Measurements from ENCODE around the gene THRAP3. TPM values are rescaled to one million over a fixed set of nuclear protein-coding genes. Genes with fewer than 3 reads are reported as not detected.

THRAP3 gene
- total and polyA plus RNA-seq, 2 donors (not counting 3 experiments of a cell fraction or from before 2014, with no cell fraction given) = 38.0 to 144 TPM

DNA sequence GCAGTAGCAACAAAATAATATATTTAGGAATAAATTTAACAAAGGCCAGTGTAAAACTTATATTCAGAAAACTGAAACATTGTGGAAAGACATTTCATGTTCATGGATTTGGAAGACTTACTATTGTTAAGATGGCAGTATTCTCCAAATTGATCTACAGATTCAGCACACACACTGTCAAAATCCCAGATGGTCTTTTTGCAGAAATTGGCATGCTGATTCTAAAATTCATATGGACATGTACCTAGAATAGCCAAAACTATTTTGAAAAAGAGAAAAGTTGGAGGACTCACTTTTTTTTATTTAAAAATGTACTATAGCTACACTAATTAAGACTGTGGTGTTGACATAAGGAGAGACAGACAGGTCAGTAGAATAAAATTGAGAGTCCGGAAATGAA is 50.0 kb downstream of the THRAP3 start:
- TF ChIP-seq FOS (IDR thresholded peaks at IDR 0.05; ENCODE audit: borderline replicate concordance, insufficient read depth, low read length) (no peak), POLR2AphosphoS5 (IDR thresholded peaks at IDR 0.05; ENCODE audit: insufficient read depth, low read depth, low read length) (no peak), EZH2 (IDR thresholded peaks at IDR 0.05; ENCODE audit: borderline replicate concordance, low read depth, low read length, severe bottlenecking) (no peak), JUN (IDR thresholded peaks at IDR 0.05; ENCODE audit: borderline replicate concordance, insufficient read depth, insufficient read length, low read depth) (no peak), MYC (IDR thresholded peaks at IDR 0.05; ENCODE audit: low read depth, low read length) (no peak), CTCF (IDR thresholded peaks at IDR 0.05; ENCODE audit: extremely low read depth in 1 of 2, insufficient read depth in 1 of 2, low read depth in 1 of 2, low read length in 2 of 2) (no peak), GATA2 (IDR thresholded peaks at IDR 0.05; ENCODE audit: insufficient read depth, insufficient read length, low read depth, low read length) (no peak)
- intact Hi-C loops (cut with micrococcal nuclease) = no loop called here
- H3K27me3 ChIP-seq (ENCODE audit: control insufficient read depth in 2 of 2, insufficient read depth in 2 of 2, low read length in 2 of 2) = no peaks in the 10 kb centered on the region
- no peak overlapping the region for H3K4me2 ChIP-seq (ENCODE audit: insufficient read depth, low read length)
- FAIRE-seq (no peak), DNase-seq (ENCODE audit: low read depth, low spot score) (no peak)
- H3K79me2 ChIP-seq (ENCODE audit: control insufficient read depth, insufficient read depth, low read length) = peaks cover 53% of the 10 kb centered on the region
- ChIA-PET CTCF (no interaction called here), POLR2A (no interaction called here)
- H2AFZ ChIP-seq (ENCODE audit: low read depth, low read length) = no peak overlapping the region
- dilution Hi-C loops (cut with MboI; ENCODE audit: extremely low pct_ligation_motif_present, low sequenced_read_pairs) = no loop called here
- no TSS peak for BruUV-seq (replicated peaks)
- H3K4me1 ChIP-seq (ENCODE audit: control insufficient read depth, extremely low read depth, insufficient read depth, low read length) = no peaks in the 10 kb centered on the region
- no peaks in the 10 kb centered on the region for H3K9me3 ChIP-seq (replicated peaks; ENCODE audit: control insufficient read depth, insufficient read depth, low read length)
- no peak overlapping the region for H3K27ac ChIP-seq (ENCODE audit: insufficient read depth, low read depth, low read length)
- no peak overlapping the region for H3K4me3 ChIP-seq (replicated peaks in 1 of 3; ENCODE audit: insufficient read depth in 1 of 3, low read depth in 1 of 3, low read length in 3 of 3)
- no peak overlapping the region for H3K9ac ChIP-seq (replicated peaks; ENCODE audit: extremely low read depth, insufficient read depth, low read length)
- no peaks in the 10 kb centered on the region for H4K20me1 ChIP-seq (replicated peaks; ENCODE audit: control insufficient read depth, extremely low read depth, insufficient read depth, low read length)
- no peaks in the 10 kb centered on the region for H3K9me1 ChIP-seq (replicated peaks; ENCODE audit: control insufficient read depth, extremely low read depth, insufficient read depth, low read length)
- H3K36me3 ChIP-seq (ENCODE audit: control insufficient read depth in 2 of 2, extremely low read depth in 1 of 2, insufficient read depth in 2 of 2, low read length in 2 of 2) = peaks cover 3% of the 10 kb centered on the region in 2 experiments
